PFSK-1 (cell line): ENCODE results near the gene EVL.

Experiments used
- FOXP2 ChIP-seq: optimal IDR thresholded peaks from 2 replicates; pipeline ENCODE3; 2011; ENCODE audit warnings: borderline replicate concordance, control low read depth, inconsistent platforms; ENCODE audit not compliant: insufficient read depth; ENCODE audit errors: extremely low read length, extremely low read depth
- POLR2AphosphoS5 ChIP-seq: IDR thresholded peaks from 2 replicates; pipeline ENCODE4 v1.6.1; 2012; ENCODE audit warnings: low read depth, mild to moderate bottlenecking, control low read depth, low read length, moderate library complexity
- SIN3A ChIP-seq: IDR thresholded peaks from 2 replicates; pipeline ENCODE4 v1.6.1; 2012; ENCODE audit warnings: mild to moderate bottlenecking, low read length, moderate library complexity, borderline replicate concordance; ENCODE audit not compliant: insufficient read depth
- TAF1 ChIP-seq: IDR thresholded peaks from 2 replicates; pipeline ENCODE4 v1.6.1; 2012; ENCODE audit warnings: low read length, control low read depth, borderline replicate concordance; ENCODE audit not compliant: insufficient read depth
- TF ChIP-seq, protein P1 (sequence below), 2 experiments: IDR thresholded peaks; 2 replicates each; pipeline versions ENCODE4 v1.6.1 to v1.8.0; 2011 to 2012; ENCODE audit warnings: low read depth in 2 of 2, low read length in 2 of 2, control low read depth in 1 of 2, inconsistent platforms in 1 of 2, mild to moderate bottlenecking in 1 of 2, moderate library complexity in 1 of 2; ENCODE audit not compliant: insufficient read depth in 1 of 2

EVL gene

DNA sequence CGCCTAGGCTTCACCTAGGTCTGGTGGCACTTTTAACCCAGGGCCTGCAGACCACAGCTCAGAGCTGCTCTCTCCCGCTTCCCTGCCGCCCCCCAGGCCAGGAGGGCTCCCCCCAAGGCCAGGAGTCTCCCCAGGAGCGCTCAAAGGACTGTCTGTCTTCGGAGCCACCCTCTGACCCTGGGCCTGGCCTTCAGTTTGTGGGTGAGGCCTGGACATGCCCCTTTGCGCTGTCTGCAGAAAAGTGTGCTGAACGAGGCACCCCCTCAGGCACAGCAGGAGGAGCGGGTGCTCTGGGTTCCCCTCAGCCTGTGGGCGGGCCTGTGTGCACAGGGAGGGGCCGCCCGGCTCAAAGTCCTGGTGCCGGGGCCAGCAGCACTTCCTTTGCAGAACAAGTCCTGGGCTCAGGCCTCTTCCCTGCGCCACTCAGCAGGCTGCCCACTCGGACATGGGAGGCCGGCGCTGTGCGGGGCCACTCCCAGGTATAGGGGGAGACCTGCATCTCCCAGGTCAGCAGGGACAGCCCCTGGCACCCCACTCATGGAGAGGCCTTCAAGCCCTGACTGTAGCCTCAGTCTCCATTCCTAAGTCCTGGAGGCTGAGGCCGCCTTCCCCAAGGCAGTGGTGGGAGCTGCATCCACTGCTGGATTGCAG is 79.9 kb downstream of the EVL start:
- TF ChIP-seq FOXP2, result no peak
- TF ChIP-seq, protein P1, sequence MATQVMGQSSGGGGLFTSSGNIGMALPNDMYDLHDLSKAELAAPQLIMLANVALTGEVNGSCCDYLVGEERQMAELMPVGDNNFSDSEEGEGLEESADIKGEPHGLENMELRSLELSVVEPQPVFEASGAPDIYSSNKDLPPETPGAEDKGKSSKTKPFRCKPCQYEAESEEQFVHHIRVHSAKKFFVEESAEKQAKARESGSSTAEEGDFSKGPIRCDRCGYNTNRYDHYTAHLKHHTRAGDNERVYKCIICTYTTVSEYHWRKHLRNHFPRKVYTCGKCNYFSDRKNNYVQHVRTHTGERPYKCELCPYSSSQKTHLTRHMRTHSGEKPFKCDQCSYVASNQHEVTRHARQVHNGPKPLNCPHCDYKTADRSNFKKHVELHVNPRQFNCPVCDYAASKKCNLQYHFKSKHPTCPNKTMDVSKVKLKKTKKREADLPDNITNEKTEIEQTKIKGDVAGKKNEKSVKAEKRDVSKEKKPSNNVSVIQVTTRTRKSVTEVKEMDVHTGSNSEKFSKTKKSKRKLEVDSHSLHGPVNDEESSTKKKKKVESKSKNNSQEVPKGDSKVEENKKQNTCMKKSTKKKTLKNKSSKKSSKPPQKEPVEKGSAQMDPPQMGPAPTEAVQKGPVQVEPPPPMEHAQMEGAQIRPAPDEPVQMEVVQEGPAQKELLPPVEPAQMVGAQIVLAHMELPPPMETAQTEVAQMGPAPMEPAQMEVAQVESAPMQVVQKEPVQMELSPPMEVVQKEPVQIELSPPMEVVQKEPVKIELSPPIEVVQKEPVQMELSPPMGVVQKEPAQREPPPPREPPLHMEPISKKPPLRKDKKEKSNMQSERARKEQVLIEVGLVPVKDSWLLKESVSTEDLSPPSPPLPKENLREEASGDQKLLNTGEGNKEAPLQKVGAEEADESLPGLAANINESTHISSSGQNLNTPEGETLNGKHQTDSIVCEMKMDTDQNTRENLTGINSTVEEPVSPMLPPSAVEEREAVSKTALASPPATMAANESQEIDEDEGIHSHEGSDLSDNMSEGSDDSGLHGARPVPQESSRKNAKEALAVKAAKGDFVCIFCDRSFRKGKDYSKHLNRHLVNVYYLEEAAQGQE (IDR thresholded peaks at IDR 0.05; ENCODE audit: insufficient read depth in 1 of 2, low read depth in 2 of 2, low read length in 2 of 2), result no peak
- no peak for TF ChIP-seq SIN3A
- TF ChIP-seq POLR2AphosphoS5, result no peak

DNA sequence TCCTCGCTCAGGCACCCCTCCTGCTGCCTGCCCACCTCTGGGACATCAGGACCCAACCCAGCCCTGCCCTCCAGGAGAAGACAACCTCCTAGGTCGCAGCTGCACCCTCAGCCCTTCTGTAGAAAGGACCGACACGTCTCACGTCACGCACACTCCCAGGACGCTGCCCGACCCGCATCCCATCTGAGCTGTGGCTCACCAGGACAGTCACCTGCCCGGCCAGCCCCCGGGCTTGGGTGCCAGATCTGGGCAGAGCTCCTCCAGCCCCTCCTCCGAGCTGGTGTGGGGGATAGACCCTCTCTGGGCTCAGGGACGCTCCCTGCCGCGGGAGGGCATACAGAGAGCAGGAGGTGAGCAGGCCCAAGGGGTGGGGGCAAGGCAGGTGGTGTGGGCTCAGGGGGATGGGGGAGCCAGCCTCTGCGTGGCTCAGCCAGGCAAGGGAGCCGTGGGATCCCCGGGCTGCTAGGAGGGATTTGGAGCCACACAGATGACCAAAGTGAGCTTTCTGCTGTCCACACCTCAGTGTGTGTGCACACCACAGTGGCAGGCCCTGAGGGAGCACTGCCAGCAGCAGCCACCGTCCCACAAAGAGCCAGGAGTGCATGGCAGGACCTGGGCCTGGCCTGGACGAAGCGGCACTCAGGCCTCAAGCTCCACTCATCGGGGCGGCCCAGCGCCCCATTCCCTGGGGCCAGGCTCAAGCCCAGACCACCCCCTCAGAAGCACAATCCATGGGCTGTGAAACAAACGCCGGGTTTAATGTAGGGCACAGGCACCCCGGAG is 80.7 kb downstream of the EVL start:
- TF ChIP-seq FOXP2 (no peak), SIN3A (no peak), POLR2AphosphoS5 (no peak), TAF1 (no peak)
- TF ChIP-seq, protein P1 (IDR thresholded peaks at IDR 0.05; ENCODE audit: insufficient read depth in 1 of 2, low read depth in 2 of 2, low read length in 2 of 2), result no peak

DNA sequence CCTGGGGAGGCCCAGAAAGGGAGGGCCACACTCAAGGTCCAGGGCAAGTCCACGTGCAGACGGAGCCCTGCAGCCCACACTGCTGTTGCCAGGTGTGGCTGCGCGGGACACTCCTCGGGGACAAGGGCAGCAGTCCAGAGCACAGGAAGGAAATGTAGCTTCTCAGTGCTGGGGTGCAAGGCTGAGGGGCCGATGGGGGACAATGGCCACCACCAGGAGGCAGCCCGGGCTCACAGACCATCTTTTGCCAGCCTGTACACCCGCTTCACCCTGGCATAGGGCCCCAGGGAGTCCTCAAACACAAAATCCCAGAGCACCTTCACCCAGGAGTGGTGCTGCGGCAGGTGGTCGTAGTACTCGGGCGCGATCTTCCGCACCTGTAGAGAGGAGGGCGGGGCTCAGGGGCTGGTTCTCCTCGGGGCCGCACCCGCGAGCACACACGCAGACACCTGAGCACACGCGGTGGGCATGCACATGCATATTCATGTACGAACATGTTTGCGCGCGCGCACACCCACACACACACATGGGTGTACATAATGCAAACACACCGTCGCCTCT is 81.4 kb downstream of the EVL start:
- no peak for TF ChIP-seq FOXP2
- TF ChIP-seq TAF1, result no peak

DNA sequence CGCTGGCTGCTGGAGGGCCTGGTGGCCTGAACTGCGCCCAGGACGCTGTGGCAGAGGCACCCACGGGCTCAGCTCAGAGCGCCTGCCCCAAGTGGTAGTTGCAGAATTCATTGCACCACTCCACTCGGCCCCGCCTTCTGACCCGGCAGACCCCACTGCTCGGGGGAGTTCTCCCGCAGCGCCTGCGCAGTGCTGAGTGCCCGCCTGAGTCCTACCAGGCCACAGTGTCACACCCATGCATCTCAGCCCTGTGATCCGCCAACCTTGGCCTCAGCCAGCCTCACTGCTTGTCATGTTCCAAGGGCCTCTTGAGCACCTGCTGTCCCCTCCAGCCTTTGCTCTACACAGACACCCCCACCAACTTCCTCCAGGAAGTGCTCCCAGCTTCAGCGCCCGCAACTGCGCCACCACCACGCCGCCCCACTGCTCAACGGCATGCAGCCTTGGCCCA is 82.0 kb downstream of the EVL start:
- no peak for TF ChIP-seq FOXP2
- TF ChIP-seq SIN3A, result no peak
- no peak for TF ChIP-seq TAF1
- no peak for TF ChIP-seq POLR2AphosphoS5
- TF ChIP-seq, protein P1 (IDR thresholded peaks at IDR 0.05; ENCODE audit: insufficient read depth in 1 of 2, low read depth in 2 of 2, low read length in 2 of 2), result no peak

DNA sequence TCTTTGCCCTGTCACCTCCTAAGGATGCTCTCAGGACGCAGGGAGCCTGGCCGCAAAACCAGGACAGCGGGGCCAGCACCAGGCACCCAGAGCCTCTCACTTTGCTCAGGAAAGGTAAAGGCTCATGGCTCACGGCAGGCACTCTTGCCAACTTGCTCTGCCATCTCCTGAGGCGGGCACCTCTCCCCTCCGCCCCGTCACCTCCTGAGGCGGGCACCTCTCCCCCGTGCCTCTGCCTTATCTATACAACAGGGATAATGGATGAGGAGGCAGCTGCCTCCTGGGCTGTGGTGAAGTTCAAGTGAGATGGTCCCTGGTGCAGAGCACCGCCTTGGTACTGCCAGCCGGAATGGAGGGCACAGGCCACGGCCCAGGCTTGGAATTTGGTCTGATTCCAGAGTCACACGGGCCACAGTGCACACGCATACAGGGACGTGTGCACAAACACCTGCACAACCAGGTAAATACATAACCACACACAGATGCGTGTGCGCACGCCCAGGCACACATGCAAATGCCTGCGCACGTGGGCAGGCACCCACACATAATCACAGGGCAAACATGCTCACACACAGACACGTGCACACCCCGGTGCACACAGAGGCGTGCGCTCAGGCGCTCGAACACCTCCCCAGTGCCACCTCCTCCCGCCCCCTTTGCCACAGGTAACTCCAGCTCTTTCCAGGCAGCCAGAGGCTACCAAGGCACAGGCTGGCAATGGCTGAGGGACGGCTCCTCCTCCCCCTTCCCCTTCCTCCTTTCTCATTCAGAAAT is 82.7 kb downstream of the EVL start:
- TF ChIP-seq POLR2AphosphoS5 (no peak), SIN3A (no peak), TAF1 (no peak), FOXP2 (no peak)
- TF ChIP-seq, protein P1 (IDR thresholded peaks at IDR 0.05; ENCODE audit: insufficient read depth in 1 of 2, low read depth in 2 of 2, low read length in 2 of 2), result no peak
